HG02884 (cell line): ENCODE measurements around the gene VSX2.

Experiments
- ATAC-seq: cut with Tn5 transposase; IDR thresholded peaks from one replicate; pipeline ENCODE4 v1.9.1; 2021; ENCODE audit warnings: mild to moderate bottlenecking, moderate library complexity; ENCODE audit not compliant: unreplicated experiment

Gene VSX2

DNA sequence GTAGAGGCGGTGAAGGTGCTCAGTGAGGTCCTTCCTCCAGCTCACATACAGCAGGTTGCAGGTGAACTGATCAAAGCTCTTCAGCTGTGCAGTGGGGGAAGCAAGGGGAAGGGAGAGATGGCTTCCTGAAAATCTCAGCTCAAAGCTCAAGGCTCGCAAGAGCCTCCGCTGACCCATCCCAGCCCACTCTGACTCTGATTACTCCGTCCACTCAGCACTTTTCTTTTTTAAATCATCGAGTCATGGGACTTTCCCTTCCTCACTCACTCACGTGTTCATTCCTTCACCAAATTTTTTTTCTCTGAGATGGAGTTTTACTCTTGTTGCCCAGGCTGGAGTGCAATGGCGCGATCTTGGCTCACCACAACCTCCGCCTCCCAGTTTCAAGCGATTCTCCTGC, 58.7 kb downstream of the VSX2 start:
- no peak for ATAC-seq

DNA sequence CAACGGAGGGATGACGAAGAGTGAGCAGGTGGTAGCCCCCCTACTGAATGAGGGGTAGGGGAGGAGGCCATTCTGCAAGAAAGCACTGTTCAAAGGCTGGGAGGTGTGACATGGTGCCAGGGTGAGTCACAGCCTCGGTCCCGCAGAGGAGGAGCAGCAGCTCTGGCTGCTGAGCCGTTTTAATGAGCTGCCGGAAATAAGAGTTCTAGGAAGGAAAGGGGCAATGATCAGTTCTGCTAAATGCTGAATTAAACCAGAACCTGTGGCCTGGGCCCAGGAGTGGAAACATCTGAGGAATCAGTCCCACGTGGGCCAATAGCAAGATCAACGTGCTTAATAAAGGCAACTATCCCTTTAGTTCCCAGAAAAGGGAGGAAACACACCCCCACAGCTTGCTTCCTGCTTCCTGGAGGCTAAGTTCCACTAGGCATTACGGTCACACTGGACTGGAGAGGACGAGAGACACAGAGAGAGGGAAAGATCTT, 59.9 kb downstream of the VSX2 start:
- ATAC-seq: no peak

DNA sequence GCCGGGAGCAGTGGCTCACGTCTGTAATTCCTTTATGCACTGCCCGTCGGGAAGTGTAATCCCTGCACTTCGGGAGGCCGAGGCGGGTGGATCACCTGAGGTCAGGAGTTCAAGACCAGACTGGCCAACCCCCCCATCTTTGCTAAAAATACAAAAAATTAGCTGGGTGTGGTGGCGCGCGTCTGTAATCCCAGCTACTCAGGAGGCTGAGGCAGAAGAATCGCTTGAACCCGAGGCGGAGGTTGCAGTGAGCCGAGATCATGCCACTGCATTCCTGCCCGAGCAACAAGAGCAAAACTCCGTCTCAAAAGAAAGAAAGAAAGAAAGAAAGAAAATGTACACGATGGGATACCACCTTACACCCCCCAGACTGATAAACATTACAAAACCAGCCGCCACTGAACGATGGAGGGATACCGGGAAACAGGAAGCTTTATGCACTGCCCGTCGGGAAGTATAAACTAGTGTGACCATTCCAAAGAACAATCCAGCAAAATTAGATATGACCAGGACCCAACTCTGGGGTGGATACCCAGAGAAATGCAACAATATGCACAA, 62.4 kb downstream of the VSX2 start:
- ATAC-seq: no peak

DNA sequence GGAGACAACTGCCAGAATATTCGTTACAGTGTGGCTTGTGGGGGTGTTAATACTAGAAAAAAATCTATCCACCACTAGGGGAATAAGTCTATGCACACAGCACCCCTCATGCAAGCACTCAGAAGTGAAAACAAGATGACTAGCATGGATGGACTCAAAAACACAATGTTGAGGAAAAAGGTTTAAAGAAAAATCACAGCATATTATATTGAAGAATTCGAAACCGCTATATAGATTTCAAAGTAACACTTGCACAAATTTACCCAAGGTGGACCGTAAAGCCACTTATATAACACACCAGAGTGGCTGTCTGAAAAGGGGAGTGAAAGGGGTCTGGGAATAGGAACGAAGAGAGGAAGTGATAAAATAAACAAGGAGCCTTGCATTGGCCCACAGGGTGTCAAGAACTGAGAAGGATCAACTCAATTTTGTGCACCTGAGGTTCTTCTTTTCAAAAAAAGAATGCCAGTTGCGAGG, 62.9 kb downstream of the VSX2 start:
- ATAC-seq: peak; percentile 40

DNA sequence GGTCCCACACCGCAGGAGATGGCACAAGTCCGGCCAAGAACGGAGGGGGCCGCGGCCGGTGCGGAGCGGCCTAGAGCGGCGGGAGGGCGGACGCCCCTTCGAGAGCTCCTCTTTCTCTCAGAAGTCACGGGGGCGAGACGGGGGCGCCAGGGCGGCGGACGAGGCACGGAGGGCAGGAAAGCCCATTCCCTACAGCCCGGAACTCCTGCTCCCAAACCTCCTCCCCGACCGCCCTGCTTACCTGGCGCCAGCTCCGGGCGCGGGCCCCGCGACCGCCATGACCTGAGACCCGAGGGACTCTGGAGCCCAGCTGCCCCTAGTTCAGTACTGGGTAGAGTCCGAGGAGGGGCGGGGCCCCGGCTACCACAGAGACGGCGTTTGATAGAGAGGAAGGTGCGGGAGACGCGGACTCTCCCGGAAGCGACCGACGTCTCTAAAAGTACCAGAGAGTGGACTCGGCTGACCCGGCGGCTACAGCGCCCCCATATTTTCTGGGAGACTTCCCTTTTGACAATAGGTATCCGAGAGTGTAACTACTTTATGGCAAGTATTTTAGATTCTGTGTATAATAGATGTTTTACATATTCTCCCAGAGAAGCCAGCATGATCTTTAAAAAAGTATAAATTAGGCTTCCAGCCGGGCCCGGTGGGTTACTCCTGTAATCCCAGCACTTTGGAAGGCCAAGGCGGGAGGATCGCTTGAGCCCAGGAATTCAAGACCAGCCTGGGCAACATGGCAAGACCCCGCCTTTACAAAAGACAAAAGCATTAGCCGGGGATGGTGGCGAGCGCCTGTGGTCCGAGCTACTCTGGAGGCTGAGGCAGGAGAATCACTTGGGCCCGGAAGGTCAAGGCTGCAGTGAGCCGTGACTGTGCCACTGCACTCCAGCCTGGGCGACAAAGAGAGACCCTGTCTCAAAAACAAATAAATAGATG, 63.7 kb downstream of the VSX2 start, which contains the start of gene ABCD4:
TSS of gene ABCD4 (minus strand) at position 301 of the 936 bp plus-strand sequence. CDS start at position 279, 22 bp downstream.
- ATAC-seq: peak; percentile 96

DNA sequence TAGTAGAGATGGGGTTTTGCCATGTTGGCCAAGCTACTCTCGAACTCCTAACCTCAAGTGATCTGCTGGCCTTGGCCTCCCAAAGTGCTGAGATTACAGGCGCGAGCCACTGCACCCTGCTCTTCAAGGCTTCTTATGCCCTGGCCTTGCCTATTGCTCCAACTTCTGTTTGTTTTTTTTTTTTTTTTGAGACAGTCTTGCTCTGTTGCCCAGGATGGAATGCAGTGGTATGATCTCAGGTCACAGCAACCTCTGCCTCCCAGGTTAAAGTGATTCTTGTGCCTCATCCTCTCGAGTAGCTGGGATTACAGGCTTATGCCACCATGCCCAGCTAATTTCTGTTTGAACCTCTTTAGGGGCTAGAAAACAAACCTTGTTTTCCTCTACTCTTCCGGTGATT, 69.4 kb downstream of the VSX2 start:
- no peak for ATAC-seq

DNA sequence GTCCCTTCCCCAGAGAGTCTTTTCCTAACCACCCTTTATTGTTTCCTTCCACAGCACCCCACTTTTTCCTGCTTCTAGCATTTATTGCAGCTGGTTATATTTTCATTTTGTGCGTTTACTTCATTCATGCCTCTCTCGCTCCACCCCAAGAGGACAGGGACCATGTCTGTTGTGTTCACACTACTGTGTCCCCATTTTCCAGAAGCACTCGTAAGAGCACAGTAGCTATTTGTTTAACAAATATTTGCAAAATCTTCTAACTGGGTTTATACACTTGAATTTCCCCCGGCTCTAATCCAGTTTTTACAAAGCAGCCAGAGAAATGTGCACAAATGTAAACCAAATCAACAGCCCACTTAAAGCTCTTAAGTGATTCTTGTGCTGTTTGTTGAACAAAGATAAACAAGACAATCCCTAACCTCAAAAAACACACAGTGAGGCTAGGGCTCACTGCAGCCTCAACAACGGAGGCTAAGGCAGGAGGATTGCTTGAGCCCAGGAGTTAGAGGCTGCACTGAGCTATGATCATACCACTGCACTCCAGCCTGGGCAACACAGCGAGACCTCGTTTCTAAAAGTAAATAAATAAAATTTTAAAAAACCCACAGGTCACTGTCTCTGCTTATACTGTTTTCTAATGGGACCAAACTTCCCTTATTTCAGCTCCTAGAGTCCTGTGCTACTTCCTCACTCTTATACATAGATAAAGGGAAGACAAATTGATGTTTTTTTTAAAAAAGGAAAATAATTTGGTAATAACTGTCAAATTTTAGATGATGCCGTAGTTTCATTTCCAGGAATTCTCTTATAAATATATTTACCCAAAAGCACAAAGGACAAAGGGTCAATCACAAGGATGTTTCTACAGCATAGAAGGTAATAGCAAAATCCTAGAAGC, 70.1 kb downstream of the VSX2 start:
- no peak for ATAC-seq

DNA sequence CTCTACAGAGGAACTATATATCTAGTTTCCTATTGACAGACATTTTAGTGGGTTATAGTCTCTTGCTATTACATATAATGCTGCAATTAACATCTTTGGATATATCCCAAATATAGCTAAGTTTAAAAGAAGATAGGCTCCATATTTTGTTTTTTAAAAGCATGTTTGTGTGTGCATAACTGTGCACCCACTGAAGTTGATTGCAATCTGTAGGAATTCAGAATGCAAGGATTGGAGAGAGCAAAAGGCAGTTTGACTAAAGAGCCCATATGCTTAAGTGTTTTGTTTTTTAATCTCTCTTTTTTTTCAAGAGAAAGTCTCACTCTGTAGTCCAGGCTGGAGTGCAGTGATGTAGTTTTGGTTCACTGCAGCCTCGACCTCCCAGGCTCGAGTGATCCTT, 72.9 kb downstream of the VSX2 start:
- no peak for ATAC-seq
